Hepatocyte (in vitro differentiated cells): ENCODE data around the gene BAG5. TPM values are rescaled to one million over a fixed set of nuclear protein-coding genes. Genes with fewer than 3 reads are reported as not detected.
A peak's percentile ranks its signal among the peaks of the same experiment; 100 is the strongest.

Experiments used
- DNase-seq: peaks from one replicate; pipeline ENCODE4 v3.0.0-alpha.2; 2016; ENCODE audit warnings: low spot score
- H2AFZ ChIP-seq: fragments of 200-600 bp; sonication (generic); 2 replicates; pipeline ENCODE4 v1.6.0; 2016; ENCODE audit warnings: antibody characterized with exemption, mild to moderate bottlenecking
- H3K27ac ChIP-seq: fragments of 200-600 bp; sonication (generic); 2 replicates; pipeline ENCODE4 v1.5.1; 2016; ENCODE audit warnings: mild to moderate bottlenecking
- H3K27me3 ChIP-seq: fragments of 200-600 bp; sonication (generic); 2 replicates; pipeline ENCODE4 v1.6.1; 2016
- H3K36me3 ChIP-seq: fragments of 200-600 bp; sonication (generic); replicated peaks from 2 replicates; pipeline ENCODE4 v1.5.1; 2016; ENCODE audit warnings: low read depth; ENCODE audit not compliant: insufficient read depth
- H3K4me1 ChIP-seq: fragments of 200-600 bp; sonication (generic); 2 replicates; pipeline ENCODE4 v1.5.1; 2016; ENCODE audit warnings: mild to moderate bottlenecking, moderate library complexity; ENCODE audit not compliant: insufficient read depth
- H3K4me2 ChIP-seq: fragments of 200-600 bp; sonication (generic); 2 replicates; pipeline ENCODE4 v1.6.0; 2016
- H3K4me3 ChIP-seq: fragments of 200-600 bp; sonication (generic); 2 replicates; pipeline ENCODE4 v1.5.1; 2016; ENCODE audit warnings: mild to moderate bottlenecking
- H3K79me2 ChIP-seq: fragments of 200-600 bp; sonication (generic); 2 replicates; pipeline ENCODE4 v1.6.0; 2017; ENCODE audit warnings: mild to moderate bottlenecking
- H3K9me2 ChIP-seq: fragments of 200-600 bp; sonication (generic); replicated peaks from 2 replicates; pipeline ENCODE4 v1.6.0; 2017; ENCODE audit warnings: mild to moderate bottlenecking; ENCODE audit not compliant: insufficient read depth
- H3K9me3 ChIP-seq: fragments of 200-600 bp; sonication (generic); 2 replicates; pipeline ENCODE4 v1.5.1; 2016; ENCODE audit warnings: low read depth, mild to moderate bottlenecking
- H4K20me1 ChIP-seq: fragments of 200-600 bp; sonication (generic); 2 replicates; pipeline ENCODE4 v1.6.0; 2016; ENCODE audit warnings: mild to moderate bottlenecking; ENCODE audit not compliant: insufficient read depth, poor library complexity, severe bottlenecking
- EZH2 ChIP-seq: fragments of 200-600 bp; sonication (generic); IDR thresholded peaks from 2 replicates; pipeline ENCODE4 v1.6.1; 2016; ENCODE audit warnings: antibody characterized with exemption, mild to moderate bottlenecking, borderline replicate concordance
- EZH2phosphoT487 ChIP-seq: fragments of 200-600 bp; sonication (generic); IDR thresholded peaks from one replicate; pipeline ENCODE4 v1.6.1; 2018; ENCODE audit warnings: antibody characterized with exemption, mild to moderate bottlenecking, low read depth, moderate library complexity; ENCODE audit not compliant: unreplicated experiment, severe bottlenecking
- WGBS: methylation state at CpG from one replicate; pipeline ENCODE4 v1.1.6; 2016; ENCODE audit warnings: low lambda C conversion rate; ENCODE audit errors: missing lambda C conversion rate; 5-methylcytosine and 5-hydroxymethylcytosine counted together
- polyA plus RNA-seq: library from polyadenylated mRNA; unstranded; fragments of >200 nt; fragmentation: Nextera tagmentation; extraction: Ambion mirVana; gene quantifications from 2 replicates; pipeline ENCODE4 v1.2.1, GENCODE V29; 2016
- total RNA-seq: library from RNA; depleted of rRNA; stranded (reverse); fragments of >200 nt; gene quantifications from 2 replicates; pipeline ENCODE4 v1.2.3, GENCODE V29; 2014
- TF ChIP-seq, protein P1 (sequence below): fragments of 200-600 bp; sonication (generic); IDR thresholded peaks from 2 replicates; pipeline ENCODE4 v1.5.1; 2016; ENCODE audit warnings: antibody characterized with exemption, mild to moderate bottlenecking; ENCODE audit not compliant: poor library complexity

The BAG5 gene
- total and polyA plus RNA-seq, 2 experiments from 2014 or later: 13.9 to 27.4 TPM

- Histone ChIP-seq H3K27me3 (peaks cover 4% of the 10 kb centered on the region), H2AFZ (peak overlapping the region; percentile 49), H3K27ac (peak overlapping the region; percentile 90), H3K79me2 (peaks cover 28% of the 10 kb centered on the region), H3K9me3 (no peaks in the 10 kb centered on the region), H3K9me2 (no peaks in the 10 kb centered on the region), H3K36me3 (no peaks in the 10 kb centered on the region), H3K4me3 (peak overlapping the region; percentile 91), H3K4me2 (peak overlapping the region; percentile 100), H4K20me1 (peaks cover 27% of the 10 kb centered on the region), H3K4me1 (peaks cover 62% of the 10 kb centered on the region)
- DNase-seq: no peak
- 1% methylated on average over 33 of the region's 74 CpGs for WGBS
- TF ChIP-seq EZH2 (no peak), EZH2phosphoT487 (no peak)
- TF ChIP-seq, protein P1, sequence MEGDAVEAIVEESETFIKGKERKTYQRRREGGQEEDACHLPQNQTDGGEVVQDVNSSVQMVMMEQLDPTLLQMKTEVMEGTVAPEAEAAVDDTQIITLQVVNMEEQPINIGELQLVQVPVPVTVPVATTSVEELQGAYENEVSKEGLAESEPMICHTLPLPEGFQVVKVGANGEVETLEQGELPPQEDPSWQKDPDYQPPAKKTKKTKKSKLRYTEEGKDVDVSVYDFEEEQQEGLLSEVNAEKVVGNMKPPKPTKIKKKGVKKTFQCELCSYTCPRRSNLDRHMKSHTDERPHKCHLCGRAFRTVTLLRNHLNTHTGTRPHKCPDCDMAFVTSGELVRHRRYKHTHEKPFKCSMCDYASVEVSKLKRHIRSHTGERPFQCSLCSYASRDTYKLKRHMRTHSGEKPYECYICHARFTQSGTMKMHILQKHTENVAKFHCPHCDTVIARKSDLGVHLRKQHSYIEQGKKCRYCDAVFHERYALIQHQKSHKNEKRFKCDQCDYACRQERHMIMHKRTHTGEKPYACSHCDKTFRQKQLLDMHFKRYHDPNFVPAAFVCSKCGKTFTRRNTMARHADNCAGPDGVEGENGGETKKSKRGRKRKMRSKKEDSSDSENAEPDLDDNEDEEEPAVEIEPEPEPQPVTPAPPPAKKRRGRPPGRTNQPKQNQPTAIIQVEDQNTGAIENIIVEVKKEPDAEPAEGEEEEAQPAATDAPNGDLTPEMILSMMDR: no peak
Observed at GRCh38 chr14:103521951-103522563, 40.4 kb downstream of the BAG5 start.

GRCh38 chr14:103521438-103521950, 41.0 kb downstream of the BAG5 start:
- peak overlapping the region; percentile 91 for H3K4me3 ChIP-seq
- no peaks in the 10 kb centered on the region for H3K36me3 ChIP-seq
- peak overlapping the region; percentile 90 for H3K27ac ChIP-seq
- H3K9me3 ChIP-seq: no peaks in the 10 kb centered on the region
- peaks cover 56% of the 10 kb centered on the region for H3K4me1 ChIP-seq
- 5% methylated on average over 8 of the region's 77 CpGs for WGBS
- peaks cover 4% of the 10 kb centered on the region for H3K27me3 ChIP-seq
- H4K20me1 ChIP-seq: peaks cover 27% of the 10 kb centered on the region
- H3K79me2 ChIP-seq: peaks cover 25% of the 10 kb centered on the region
- no peak for DNase-seq
- H3K4me2 ChIP-seq: peak overlapping the region; percentile 100
- TF ChIP-seq EZH2phosphoT487 (no peak), EZH2 (no peak)
- TF ChIP-seq, protein P1: no peak
- H2AFZ ChIP-seq: peak overlapping the region; percentile 49
- H3K9me2 ChIP-seq: no peaks in the 10 kb centered on the region

GRCh38 chr14:103520657-103521437, 41.6 kb downstream of the BAG5 start:
- peak overlapping the region; percentile 90 for H3K27ac ChIP-seq
- peak; percentile 90 for DNase-seq
- H3K27me3 ChIP-seq: peaks cover 4% of the 10 kb centered on the region
- peak overlapping the region; percentile 49 for H2AFZ ChIP-seq
- peaks cover 50% of the 10 kb centered on the region for H3K4me1 ChIP-seq
- H3K79me2 ChIP-seq: peaks cover 25% of the 10 kb centered on the region
- 32% methylated on average over 8 of the region's 66 CpGs for WGBS
- peak overlapping the region; percentile 91 for H3K4me3 ChIP-seq
- peak overlapping the region; percentile 100 for H3K4me2 ChIP-seq
- H3K9me3 ChIP-seq: no peaks in the 10 kb centered on the region
- TF ChIP-seq, protein P1: peak; percentile 53
- TF ChIP-seq EZH2: no peak
- H3K9me2 ChIP-seq: no peaks in the 10 kb centered on the region
- no peaks in the 10 kb centered on the region for H3K36me3 ChIP-seq
- peaks cover 27% of the 10 kb centered on the region for H4K20me1 ChIP-seq
